ENCODE measurements around the gene TLE4.
"Not testable (repeated sequence)": the region's sequence is repeated elsewhere in the genome, so short reads cannot be mapped to it uniquely, and the experiment has no call there.

DNA sequence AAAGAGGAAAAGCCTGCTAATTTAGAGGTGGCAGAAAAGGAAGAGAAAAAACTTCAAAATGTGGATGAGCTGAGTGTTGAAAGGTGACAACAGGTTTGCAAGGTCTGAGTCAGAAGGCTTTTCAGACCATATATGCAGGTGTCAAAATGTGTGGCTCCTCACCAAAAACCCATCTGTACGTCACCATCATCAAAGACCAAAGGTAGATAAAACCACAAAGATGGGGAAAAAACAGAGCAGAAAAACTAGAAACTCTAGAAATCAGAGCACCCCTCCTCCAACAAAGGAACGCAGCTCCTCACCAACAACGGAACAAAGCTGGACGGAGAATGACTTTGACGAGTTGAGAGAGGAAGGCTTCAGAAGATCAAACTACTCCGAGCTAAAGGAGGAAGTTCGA lies 27.4 kb upstream of the TLE4 start:
- TF ChIP-seq CTCF, POLR2A, POLR2AphosphoS5 (IDR thresholded peaks at IDR 0.05): not testable (repeated sequence)

Data from prostate gland (tissue), 2 donors.